HG03066 (cell line): ENCODE data around the gene SPATA1.
"Not testable (repeated sequence)": the region's sequence is repeated elsewhere in the genome, so short reads cannot be mapped to it uniquely, and the experiment has no call there.

ENCODE experiments used
- ATAC-seq: cut with Tn5 transposase; IDR thresholded peaks from one replicate; pipeline ENCODE4 v1.9.1; 2021; ENCODE audit warnings: low read depth; ENCODE audit not compliant: unreplicated experiment

Gene SPATA1

GRCh38 chr1:84507887-84508286 lies 1.7 kb downstream of the SPATA1 start:
- not testable (repeated sequence) for ATAC-seq

GRCh38 chr1:84508510-84508909 lies 2.3 kb downstream of the SPATA1 start:
- no peak for ATAC-seq

- no peak for ATAC-seq
These were observed 2.8 kb downstream of the SPATA1 start for GRCh38 chr1:84509029-84509428.

- no peak for ATAC-seq
These were observed 4.0 kb downstream of the SPATA1 start for GRCh38 chr1:84510165-84510564.

GRCh38 chr1:84510668-84511067 lies 4.5 kb downstream of the SPATA1 start:
- ATAC-seq, result no peak

- no peak for ATAC-seq
These were observed 18.4 kb downstream of the SPATA1 start for GRCh38 chr1:84524590-84524989.

- ATAC-seq, result no peak
These were observed 19.6 kb downstream of the SPATA1 start for GRCh38 chr1:84525779-84526178.

- ATAC-seq, result no peak
These were observed 32.4 kb downstream of the SPATA1 start for GRCh38 chr1:84538599-84538998.

GRCh38 chr1:84539972-84540371 lies 33.8 kb downstream of the SPATA1 start:
- no peak for ATAC-seq

GRCh38 chr1:84540759-84541158 lies 34.6 kb downstream of the SPATA1 start:
- no peak for ATAC-seq

GRCh38 chr1:84541679-84542078 lies 35.5 kb downstream of the SPATA1 start:
- ATAC-seq, result no peak

GRCh38 chr1:84550826-84551225 lies 44.6 kb downstream of the SPATA1 start:
- ATAC-seq, result no peak

GRCh38 chr1:84569216-84569615 lies 63.0 kb downstream of the SPATA1 start:
- no peak for ATAC-seq

- no peak for ATAC-seq
These were observed 64.4 kb downstream of the SPATA1 start for GRCh38 chr1:84570436-84571149.

- no peak for ATAC-seq
These were observed 65.0 kb downstream of the SPATA1 start for GRCh38 chr1:84571150-84571535.

GRCh38 chr1:84573481-84573966 lies 67.3 kb downstream of the SPATA1 start:
- ATAC-seq, result no peak

- ATAC-seq, result peak; percentile 78
These were observed 68.0 kb downstream of the SPATA1 start, which contains the start of gene CTBS for GRCh38 chr1:84573967-84574842. Gene CTBS, minus strand, starts transcription at chr1:84574440. Its CDS starts 25 bp downstream, at chr1:84574415.

GRCh38 chr1:84574936-84575335 lies 68.8 kb downstream of the SPATA1 start:
- no peak for ATAC-seq

GRCh38 chr1:84581648-84582047 lies 75.5 kb downstream of the SPATA1 start:
- no peak for ATAC-seq

GRCh38 chr1:84582802-84583587 lies 76.8 kb downstream of the SPATA1 start:
- no peak for ATAC-seq

- no peak for ATAC-seq
These were observed 77.5 kb downstream of the SPATA1 start for GRCh38 chr1:84583648-84584047.
